Mesenteric fat pad (tissue), 1 donor: ENCODE data around the gene VTI1A. TPM values are rescaled to one million over a fixed set of nuclear protein-coding genes. Genes with fewer than 3 reads are reported as not detected.

Experiments used
- DNase-seq: peaks from one replicate; pipeline ENCODE4 v3.0.0-alpha.2; 2020; ENCODE audit warnings: low spot score
- total RNA-seq: library from RNA; stranded (reverse); fragmentation: NEBNext Ultra II Directional; extraction: Animal tissue kit (Norgen Biotek cat#: 25700); gene quantifications from one replicate; pipeline ENCODE4 v1.2.1, GENCODE V29; 2021
- donor health status: DM: yes; HTN: yes; CAD: no.

The VTI1A gene
- total RNA-seq, 1 donor from 2014 or later: 36.1 TPM

GRCh38 chr10:112675560-112676083, 228.6 kb downstream of the VTI1A start:
- DNase-seq: no peak

GRCh38 chr10:112677689-112678088, 230.7 kb downstream of the VTI1A start:
- no peak for DNase-seq

- no peak for DNase-seq
Measured at GRCh38 chr10:112678581-112678980, 231.6 kb downstream of the VTI1A start.

GRCh38 chr10:112678987-112679386, 232.0 kb downstream of the VTI1A start:
- DNase-seq: no peak

- DNase-seq: no peak
Measured at GRCh38 chr10:112679392-112679791, 232.4 kb downstream of the VTI1A start.

GRCh38 chr10:112680586-112680985, 233.6 kb downstream of the VTI1A start:
- no peak for DNase-seq

DNA sequence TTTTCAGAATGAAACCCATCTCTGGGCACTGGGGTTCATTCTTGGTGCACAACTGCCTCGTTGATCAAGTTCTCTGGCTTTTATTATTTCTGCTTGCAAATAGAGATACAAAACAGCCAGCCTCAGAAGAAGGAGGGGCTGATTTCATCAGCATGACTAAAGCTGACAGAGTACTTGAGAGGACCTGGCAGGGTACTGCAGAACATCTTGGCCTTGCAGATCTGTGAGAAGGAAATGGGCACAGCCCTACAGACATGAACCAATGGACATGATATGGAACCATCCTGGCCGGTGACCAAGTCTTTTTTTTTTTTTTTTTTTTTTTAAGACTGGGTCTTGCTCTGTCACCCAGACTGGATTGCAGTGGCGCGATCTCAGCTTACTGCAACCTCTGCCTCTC, 240.6 kb downstream of the VTI1A start:
- DNase-seq: no peak

- DNase-seq: no peak
Measured at GRCh38 chr10:112689327-112690072, 242.5 kb downstream of the VTI1A start.

DNA sequence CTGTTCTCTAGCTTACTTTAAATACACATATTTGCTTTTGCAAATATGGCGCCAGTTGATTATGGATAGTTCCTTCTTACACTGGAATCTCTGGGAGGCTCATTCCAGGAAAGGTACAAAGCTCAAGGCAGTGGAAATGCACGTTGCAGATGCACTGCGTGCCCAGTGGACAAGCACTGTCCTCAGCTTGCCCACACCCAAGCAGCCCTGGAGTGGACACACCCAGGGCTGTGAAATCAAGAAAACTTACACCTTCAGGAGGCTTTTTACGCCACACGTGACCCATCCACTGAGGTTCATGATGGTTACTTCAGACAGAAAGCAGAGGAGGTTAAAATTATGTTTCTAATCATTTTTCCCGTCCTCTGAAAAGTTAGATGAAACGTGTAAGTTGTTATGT, 248.5 kb downstream of the VTI1A start:
- DNase-seq: no peak

GRCh38 chr10:112696592-112696991, 249.6 kb downstream of the VTI1A start:
- DNase-seq: no peak

GRCh38 chr10:112698133-112698817, 251.3 kb downstream of the VTI1A start:
- no peak for DNase-seq

- DNase-seq: no peak
Measured at GRCh38 chr10:112698818-112699164, 251.8 kb downstream of the VTI1A start.

DNA sequence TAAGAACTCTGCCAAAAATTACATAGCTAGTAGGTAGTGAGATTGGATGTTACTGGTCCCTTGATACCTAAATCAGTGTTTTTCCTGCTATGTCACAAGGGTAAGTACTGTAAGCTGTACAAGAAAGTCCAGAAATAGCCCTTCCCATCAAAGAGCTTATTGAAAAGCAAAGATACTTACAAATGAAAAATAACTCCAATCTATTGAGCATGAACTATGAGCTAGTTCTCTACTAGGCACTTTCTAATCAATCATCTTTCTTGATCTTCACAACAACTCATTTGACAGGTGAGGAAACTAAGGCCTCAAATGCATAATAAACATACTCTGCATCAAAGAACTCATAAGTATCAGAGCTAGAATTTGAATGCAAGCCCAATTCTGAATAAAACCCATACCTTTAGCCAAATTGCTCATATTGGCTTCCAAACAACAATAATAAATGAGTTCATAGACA, 253.2 kb downstream of the VTI1A start:
- no peak for DNase-seq

GRCh38 chr10:112701211-112701877, 254.3 kb downstream of the VTI1A start:
- DNase-seq: no peak

GRCh38 chr10:112701878-112702255, 254.9 kb downstream of the VTI1A start:
- no peak for DNase-seq

- no peak for DNase-seq
Measured at GRCh38 chr10:112706577-112706976, 259.6 kb downstream of the VTI1A start.

DNA sequence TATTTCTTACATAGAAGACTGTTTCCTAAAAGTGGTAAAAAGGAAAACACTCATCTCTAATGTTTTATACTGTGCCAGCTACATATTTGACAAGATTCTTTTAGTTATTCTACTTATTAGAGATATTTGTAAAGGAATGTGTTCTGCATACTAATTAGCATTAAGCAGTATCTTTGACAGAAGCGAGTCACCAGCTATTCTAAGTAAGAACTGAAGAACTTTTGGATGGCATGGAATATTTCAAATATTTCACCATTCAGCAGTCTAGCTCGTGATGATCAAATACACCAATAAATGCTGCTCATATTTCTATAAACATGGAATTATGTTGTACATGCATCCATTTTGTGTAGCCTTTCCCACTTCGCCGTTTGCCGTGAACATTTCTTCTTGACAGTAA, 261.4 kb downstream of the VTI1A start:
- DNase-seq: no peak

DNA sequence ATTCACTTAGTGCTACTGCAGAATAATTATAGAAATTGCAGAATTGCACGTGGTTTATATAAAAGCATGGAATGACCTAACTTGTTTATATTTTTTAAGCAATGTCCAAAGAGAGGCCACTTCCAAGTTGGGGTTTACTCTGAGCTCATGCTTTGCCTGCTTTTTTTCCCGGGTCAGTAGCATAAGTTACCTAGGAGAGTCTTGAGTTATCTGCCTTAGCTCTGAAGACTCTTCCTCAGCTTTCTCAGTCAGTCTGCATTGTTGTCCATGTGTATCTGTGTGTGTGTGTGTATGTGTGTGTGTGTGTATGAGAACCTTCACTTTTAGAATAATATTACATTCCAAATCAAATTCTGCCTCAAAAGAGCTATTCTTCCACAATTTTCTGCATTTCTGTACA, 263.5 kb downstream of the VTI1A start:
- DNase-seq: no peak

DNA sequence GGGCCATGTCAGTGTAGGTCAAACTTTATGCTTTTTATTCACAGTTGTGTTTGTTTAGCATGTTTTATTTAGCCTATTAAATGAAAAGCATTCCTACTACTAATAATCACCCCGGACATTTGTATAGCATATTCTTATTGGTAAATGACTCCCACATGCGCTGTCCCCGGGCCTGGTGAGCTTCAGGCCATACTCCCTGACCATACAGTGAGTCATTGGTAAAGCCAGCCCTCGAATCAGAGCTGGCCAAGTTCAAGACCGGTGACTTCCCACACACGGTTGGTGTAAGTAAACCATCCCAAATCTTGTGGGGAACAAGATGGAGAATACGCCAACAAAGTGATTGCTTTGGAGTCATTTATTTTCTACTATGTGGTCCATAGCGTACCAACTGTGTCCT, 264.4 kb downstream of the VTI1A start:
- no peak for DNase-seq

GRCh38 chr10:112712536-112712935, 265.5 kb downstream of the VTI1A start:
- no peak for DNase-seq

DNA sequence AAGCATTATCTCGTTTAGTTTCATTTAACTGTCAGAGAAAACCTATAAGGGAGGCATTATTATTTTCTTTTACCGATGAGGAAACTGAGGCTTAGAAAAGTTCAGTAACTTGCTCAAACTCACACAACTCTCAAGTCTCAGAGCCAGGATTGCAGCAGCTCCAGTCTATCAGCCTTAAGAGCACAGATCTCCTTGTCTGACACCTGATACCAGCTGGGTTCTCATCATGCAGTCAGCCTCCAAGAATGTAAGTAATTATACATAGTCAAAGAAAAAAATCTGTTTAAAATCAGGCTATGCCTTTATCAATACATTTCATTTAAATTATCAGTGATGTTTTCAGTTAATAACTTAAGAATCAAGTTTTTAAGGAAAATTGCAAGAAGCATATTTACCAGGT, 266.4 kb downstream of the VTI1A start:
- DNase-seq: no peak

GRCh38 chr10:112715581-112715980, 268.6 kb downstream of the VTI1A start:
- no peak for DNase-seq
